Midbrain (tissue), 1 donor: ENCODE measurements around the gene TMTC2.
"Not testable (repeated sequence)": the region's sequence is repeated elsewhere in the genome, so short reads cannot be mapped to it uniquely, and the experiment has no call there.

Experiments used
- DNase-seq: peaks from one replicate; lab custom pipeline; 2025; lab: John Stamatoyannopoulos, UW

TMTC2 gene

DNA sequence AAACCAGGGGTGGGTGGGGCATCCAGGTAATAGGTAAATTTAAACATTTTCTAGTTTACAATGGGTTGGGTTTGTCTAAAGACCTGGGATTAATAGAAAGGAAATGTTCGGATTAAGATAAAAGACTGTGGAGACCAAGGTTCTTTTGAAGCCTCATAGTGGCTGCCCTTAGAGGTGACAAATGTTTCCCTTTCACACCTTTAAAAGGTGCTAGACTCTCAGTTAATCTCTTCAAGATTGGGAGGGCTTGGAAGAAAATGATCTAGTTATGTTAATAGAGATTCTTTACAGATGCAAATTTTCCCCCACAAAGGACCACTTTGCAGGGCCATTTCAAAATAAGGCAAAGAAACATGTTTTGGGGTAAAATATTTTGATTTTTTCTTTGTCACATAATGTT is 39.0 kb downstream of the TMTC2 start:
- DNase-seq: no peak

- no peak for DNase-seq
These were observed 41.2 kb downstream of the TMTC2 start for GRCh38 chr12:82727886-82728285.

- DNase-seq: no peak
These were observed 42.0 kb downstream of the TMTC2 start for GRCh38 chr12:82728710-82729109.

DNA sequence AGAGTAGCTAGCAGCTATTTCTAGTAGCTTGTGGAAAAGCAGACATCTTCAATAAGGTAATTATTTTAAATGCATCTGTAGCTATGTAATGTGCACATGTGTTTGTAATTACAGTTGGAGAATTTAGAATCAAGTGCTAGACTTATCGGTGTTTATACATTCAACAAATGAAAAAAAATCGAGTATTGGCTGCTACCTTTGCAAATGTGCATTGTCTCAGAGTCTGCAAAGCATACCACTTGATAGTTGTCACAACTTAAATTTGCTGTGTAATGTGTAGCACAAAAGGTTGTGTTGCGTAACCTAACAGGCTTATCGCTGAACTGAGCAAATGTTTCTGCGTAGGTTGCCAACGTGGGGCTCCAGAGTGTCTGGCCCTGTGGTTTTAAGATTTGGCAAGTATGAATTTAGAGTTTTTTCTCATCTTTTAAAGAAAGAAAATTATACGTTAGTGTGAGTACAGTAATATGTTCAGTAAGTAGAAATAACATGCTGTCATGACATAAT is 44.3 kb downstream of the TMTC2 start:
- DNase-seq: no peak

DNA sequence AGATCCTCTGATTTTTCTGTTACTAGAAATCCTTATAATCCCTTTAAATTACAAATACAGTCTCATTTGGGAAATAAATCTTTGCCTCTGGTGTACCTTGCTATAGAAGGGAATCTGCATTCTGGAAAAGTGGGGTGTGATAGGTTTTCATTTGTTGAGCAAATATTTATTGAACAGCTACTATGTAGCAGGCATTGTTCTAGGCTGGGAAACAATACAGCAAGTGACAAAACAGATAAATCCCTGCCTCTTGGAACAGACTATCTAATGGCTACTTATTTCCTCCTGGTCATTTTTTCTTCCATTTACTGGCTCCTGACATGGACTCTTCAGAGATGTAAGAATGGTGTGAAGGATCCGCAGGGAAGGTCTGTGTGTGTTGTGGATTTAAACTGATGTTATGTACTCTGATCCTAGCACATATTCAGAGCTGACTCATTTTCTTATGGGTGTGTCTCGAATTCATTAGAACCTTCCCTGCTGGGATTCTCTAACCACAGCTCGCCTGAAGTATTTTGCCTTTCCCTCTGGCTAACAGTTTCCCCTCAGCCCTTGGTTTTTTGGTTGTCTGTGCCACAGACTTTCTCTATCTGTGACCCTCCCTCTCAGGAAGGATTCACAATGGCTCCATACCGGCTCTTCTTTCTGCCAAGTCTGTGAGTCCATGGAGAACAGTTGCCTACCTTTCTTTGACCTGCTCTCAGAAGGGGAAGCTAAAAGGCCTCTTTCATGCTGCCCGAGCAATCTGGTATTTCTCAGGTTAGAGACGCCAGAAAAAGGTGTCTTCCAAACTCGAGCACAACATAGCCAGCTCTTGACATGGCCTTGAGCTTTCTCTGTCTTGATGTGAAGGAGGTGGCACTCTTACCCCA is 53.7 kb downstream of the TMTC2 start:
- no peak for DNase-seq

DNA sequence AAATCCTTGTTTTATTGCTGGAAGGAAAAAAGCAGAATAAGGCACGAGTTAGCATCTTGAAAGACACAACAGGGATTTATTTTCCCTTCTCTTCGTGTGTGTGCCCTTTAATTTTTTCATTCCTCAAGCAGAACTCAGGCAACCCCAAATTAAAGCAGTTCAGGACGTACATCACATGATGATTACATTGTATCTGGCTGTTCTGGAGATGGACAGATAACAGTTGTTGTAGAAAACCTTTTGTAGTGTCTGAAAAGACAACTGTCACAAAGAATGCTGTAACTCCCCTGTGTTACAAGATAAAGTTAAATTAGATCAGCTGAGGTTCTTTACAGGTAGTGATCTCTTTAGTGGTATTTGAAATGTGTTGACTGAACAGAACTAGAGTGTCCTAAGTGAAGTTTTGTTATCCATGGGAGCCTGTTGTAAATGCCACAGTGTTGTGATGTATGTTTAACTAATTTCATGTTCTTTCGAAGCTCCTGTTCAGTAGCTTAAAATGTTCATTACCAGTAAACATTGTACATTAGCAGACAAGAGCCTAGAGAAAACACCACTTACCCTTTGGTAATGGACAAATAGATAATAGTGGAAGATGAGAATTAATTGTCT is 58.5 kb downstream of the TMTC2 start:
- DNase-seq: no peak

- no peak for DNase-seq
These were observed 59.1 kb downstream of the TMTC2 start for GRCh38 chr12:82745807-82746206.

DNA sequence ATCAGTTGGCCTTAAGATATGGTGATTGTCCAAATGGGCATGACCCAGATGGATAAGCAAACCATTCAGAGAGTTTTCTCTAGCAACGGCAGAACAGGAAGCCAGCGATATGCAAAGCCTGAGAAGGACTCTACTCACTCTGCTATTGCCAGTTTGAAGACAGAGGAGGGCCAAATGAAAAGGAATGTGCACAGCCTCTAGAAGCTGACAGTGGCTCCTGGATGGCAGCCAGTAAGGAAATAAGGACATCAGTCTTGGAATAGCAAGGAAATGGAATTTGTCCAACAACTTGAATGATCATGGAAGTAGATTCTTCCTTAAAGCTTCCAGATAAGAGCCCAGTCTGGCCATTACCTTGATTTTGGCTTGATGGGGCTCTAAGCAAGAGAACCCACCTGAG is 60.0 kb downstream of the TMTC2 start:
- DNase-seq: no peak

DNA sequence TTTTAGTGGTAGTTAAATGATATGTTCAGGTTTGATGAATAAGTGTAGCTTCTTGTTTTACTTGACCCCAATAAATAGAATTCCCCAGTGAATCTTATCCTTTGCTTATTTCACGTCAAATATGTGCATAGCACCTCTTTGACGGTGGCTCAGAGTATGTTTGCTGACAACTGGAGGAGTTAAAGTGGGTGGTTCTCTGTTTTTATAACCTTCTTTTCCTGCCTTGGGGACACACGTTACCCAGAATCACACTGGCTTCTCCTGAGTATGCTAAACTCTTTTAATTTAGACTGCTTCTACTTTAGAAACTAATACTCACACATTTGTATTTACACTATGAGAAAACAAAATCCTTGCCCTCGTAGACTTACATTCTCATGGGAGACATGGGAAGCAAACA is 62.3 kb downstream of the TMTC2 start:
- DNase-seq: no peak

- no peak for DNase-seq
These were observed 68.2 kb downstream of the TMTC2 start for GRCh38 chr12:82754856-82755255.

GRCh38 chr12:82756303-82756702 is 69.6 kb downstream of the TMTC2 start:
- no peak for DNase-seq

DNA sequence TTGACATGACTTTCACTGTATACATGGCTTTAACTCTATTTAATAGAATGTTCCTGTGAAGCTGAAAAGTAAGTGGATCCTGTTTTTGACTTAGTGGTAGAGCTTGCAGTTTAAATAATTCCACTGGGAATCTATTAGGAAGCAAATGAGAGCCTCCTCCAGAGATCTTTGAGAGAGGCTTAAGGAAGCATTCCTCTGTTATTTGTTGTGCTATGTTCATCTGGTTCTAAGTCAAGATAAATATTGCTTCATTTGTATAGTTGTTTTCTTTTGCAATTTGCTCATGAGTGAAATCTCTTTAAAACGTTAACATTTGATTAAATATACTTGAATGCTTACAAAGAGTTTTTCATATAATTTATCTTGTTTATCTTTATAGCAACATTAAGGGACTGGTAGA is 70.4 kb downstream of the TMTC2 start:
- DNase-seq: no peak

DNA sequence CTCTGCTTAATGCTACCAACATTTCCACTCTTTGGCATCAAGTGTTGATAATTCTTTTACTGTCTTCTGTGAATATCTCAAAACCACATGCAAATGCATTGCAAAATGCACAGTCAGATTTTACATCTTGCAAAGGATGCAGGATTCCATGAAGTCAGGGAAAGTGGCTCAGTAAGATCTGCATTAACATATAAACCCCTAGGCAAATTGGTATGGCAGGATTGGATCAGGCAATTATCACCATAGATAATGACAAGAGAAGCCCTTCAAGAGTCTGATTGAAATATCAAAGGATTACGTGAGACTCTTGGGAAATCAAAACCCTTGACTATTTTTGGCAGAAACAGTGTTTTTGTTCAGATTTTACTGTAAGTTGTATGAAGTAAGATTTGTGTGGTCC is 71.0 kb downstream of the TMTC2 start:
- DNase-seq: no peak

DNA sequence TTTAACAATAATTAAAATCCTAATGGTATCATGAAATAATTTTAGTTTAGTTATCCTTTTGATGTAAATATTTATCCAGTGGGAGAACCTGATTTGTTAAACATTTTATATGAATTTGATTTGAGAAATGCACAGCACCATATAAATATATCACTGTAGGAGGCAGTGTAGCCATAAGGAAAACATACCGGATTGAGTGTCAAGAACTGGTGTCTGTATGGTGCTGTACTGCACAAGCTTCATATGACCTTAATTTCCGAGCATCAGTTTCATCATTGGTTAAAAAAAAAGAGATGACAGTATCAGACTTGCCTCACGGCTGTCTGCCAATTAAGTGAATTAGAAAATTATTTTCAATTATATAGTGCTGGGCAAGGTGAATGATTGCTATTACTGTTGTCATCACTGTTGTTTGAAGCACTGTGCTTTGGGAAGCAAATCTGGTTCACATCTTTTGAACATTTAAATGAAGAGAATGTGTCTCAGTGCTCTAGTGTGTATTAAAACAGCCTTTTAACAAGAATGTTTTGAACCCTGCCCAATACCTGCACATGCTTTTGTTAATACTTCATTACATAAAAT is 72.1 kb downstream of the TMTC2 start:
- DNase-seq: peak; percentile 41

- no peak for DNase-seq
These were observed 73.7 kb downstream of the TMTC2 start for GRCh38 chr12:82760423-82760822.

- DNase-seq: not testable (repeated sequence)
These were observed 78.5 kb downstream of the TMTC2 start for GRCh38 chr12:82765206-82765605.

GRCh38 chr12:82765971-82766705 is 79.4 kb downstream of the TMTC2 start:
- no peak for DNase-seq

DNA sequence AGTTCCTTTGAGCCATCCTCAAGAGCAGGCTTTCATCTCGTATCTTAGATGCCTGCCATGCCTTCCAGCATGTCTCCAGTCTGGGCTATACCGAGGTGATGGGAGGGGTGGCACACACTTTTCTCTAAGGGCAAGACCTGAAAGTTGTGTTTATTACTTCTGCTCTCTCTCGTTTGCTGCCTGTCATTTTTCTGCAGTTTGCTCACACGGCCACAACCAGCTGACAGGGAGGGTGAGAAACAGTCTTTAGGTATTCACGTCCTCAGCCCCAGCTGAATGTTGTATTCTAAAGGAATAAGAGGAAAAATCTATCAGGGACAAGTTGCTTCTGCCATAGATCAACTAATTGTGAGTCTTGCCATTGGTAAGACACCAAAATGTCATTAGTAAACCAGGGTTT is 88.0 kb downstream of the TMTC2 start:
- no peak for DNase-seq

- no peak for DNase-seq
These were observed 93.8 kb downstream of the TMTC2 start for GRCh38 chr12:82780517-82780916.

GRCh38 chr12:82781309-82781997 is 94.7 kb downstream of the TMTC2 start:
- DNase-seq: peak; percentile 58

GRCh38 chr12:82783435-82783834 is 96.7 kb downstream of the TMTC2 start:
- no peak for DNase-seq

DNA sequence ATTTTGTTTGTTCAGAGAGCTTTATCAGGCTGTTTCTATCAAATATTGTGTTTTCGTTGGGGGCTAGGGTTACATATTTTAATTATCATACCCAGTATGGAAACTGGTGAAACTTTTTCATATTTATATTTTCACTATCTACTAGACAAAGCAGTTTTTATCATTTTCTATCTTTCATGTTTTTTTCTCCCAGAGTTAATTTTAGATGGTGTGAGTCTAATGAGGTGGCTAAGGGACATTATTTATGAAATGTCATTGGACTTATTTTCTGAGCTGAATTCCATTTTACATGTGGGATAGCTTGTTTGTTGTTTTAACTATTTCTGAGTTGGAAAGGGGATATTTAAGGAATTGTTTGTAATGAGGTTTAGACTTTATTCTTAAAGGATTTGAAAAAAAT is 100.3 kb downstream of the TMTC2 start:
- DNase-seq: no peak
